ENCODE data around the gene ACKR2. TPM values are rescaled to one million over a fixed set of nuclear protein-coding genes. Genes with fewer than 3 reads are reported as not detected.
A peak's percentile ranks its signal among the peaks of the same experiment; 100 is the strongest.

The ACKR2 gene
- polyA plus RNA-seq, 1 donor (not counting 4 experiments of a cell fraction or from before 2014, with no cell fraction given): 0.22 TPM

DNA sequence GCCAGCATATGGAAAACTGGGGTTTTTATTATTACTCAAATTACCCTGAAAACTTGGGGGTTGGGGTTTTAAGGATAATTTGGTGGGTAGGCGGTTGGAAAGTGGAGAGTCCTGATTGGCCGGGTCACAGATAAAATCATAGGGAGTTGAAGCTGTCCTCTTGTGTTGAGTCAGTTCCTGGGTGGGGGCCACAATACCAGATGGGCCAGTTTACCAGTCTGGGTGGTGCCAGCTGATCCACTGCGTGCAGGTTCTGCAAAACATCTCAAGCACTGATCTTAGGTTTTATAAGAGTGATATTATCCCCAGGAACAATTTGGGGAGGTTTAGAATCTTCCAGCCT is 91.8 kb downstream of the ACKR2 start:
- Histone ChIP-seq H4K20me1 (ENCODE audit: control insufficient read depth, extremely low read depth, insufficient read depth, low read length) (no peaks in the 10 kb centered on the region), H3K9ac (ENCODE audit: control insufficient read depth, extremely low read depth, insufficient read depth, low read length) (no peak overlapping the region), H2AFZ (ENCODE audit: control insufficient read depth, low read length) (no peak overlapping the region), H3K36me3 (ENCODE audit: control insufficient read depth in 2 of 2, extremely low read depth in 1 of 2, insufficient read depth in 2 of 2, low read length in 2 of 2) (no peaks in the 10 kb centered on the region), H3K79me2 (ENCODE audit: control insufficient read depth, insufficient read depth, low read length) (no peaks in the 10 kb centered on the region), H3K27me3 (ENCODE audit: control insufficient read depth, extremely low read depth, insufficient read depth, low read length) (peaks cover 11% of the 10 kb centered on the region), H3K9me1 (ENCODE audit: control insufficient read depth, extremely low read depth, insufficient read depth, low read length) (no peaks in the 10 kb centered on the region), H3K4me1 (ENCODE audit: control insufficient read depth, extremely low read depth, insufficient read depth, low read length) (peaks cover 13% of the 10 kb centered on the region), H3K4me3 (ENCODE audit: control insufficient read depth in 2 of 3, extremely low read depth in 1 of 3, insufficient read depth in 2 of 3, low read depth in 1 of 3, low read length in 3 of 3) (no peak overlapping the region), H3K4me2 (ENCODE audit: control insufficient read depth, extremely low read depth, insufficient read depth, low read depth, low read length) (peak overlapping the region; percentile 15), H3K9me3 (ENCODE audit: control insufficient read depth, low read depth, low read length) (no peaks in the 10 kb centered on the region), H3K27ac (ENCODE audit: control insufficient read depth, insufficient read depth, low read length) (no peak overlapping the region)
- DNase-seq (ENCODE audit: low read depth, low spot score): no peak
- no peak for FAIRE-seq
- TF ChIP-seq, protein P1, sequence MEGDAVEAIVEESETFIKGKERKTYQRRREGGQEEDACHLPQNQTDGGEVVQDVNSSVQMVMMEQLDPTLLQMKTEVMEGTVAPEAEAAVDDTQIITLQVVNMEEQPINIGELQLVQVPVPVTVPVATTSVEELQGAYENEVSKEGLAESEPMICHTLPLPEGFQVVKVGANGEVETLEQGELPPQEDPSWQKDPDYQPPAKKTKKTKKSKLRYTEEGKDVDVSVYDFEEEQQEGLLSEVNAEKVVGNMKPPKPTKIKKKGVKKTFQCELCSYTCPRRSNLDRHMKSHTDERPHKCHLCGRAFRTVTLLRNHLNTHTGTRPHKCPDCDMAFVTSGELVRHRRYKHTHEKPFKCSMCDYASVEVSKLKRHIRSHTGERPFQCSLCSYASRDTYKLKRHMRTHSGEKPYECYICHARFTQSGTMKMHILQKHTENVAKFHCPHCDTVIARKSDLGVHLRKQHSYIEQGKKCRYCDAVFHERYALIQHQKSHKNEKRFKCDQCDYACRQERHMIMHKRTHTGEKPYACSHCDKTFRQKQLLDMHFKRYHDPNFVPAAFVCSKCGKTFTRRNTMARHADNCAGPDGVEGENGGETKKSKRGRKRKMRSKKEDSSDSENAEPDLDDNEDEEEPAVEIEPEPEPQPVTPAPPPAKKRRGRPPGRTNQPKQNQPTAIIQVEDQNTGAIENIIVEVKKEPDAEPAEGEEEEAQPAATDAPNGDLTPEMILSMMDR (optimal IDR thresholded peaks at IDR 0.05 in 1 of 3, IDR thresholded peaks at IDR 0.05 in 1 of 3, conservative IDR thresholded peaks at IDR 0.05 in 1 of 3; ENCODE audit: extremely low read depth in 1 of 3, insufficient read depth in 2 of 3, low read length in 3 of 3): no peak
- no peak for TF ChIP-seq EZH2 (IDR thresholded peaks at IDR 0.05; ENCODE audit: low read length)
- dilution Hi-C loops (cut with MboI; ENCODE audit: extremely low pct_ligation_motif_present, low sequenced_read_pairs): no loop called here

DNA sequence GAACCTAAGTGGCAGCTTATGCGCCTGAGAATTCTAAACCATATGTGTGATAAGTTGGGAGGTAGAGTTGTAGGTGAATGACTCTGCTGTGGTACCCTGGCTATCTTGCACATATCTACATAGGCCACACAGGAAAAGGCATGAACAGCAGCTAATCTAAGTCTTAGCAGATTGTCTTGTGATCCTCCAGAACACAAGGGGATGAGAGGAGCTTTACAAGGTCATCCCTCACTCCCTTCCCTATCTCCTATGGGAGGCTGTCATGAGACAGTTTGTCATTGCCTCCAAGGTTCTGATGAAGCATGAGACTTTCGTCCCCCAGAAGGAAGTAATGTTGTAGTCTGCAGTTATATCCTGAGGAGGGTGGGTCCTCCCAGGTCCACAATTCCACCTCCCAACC is 93.0 kb downstream of the ACKR2 start:
- no peaks in the 10 kb centered on the region for H3K79me2 ChIP-seq (ENCODE audit: control insufficient read depth, insufficient read depth, low read length)
- no peaks in the 10 kb centered on the region for H4K20me1 ChIP-seq (ENCODE audit: control insufficient read depth, extremely low read depth, insufficient read depth, low read length)
- H3K9me3 ChIP-seq (ENCODE audit: control insufficient read depth, low read depth, low read length): no peaks in the 10 kb centered on the region
- peaks cover 19% of the 10 kb centered on the region for H3K4me1 ChIP-seq (ENCODE audit: control insufficient read depth, extremely low read depth, insufficient read depth, low read length)
- FAIRE-seq: no peak
- H3K27ac ChIP-seq (ENCODE audit: control insufficient read depth, insufficient read depth, low read length): no peak overlapping the region
- DNase-seq (ENCODE audit: low read depth, low spot score): no peak
- H3K9me1 ChIP-seq (ENCODE audit: control insufficient read depth, extremely low read depth, insufficient read depth, low read length): no peaks in the 10 kb centered on the region
- peaks cover 24% of the 10 kb centered on the region for H3K27me3 ChIP-seq (ENCODE audit: control insufficient read depth, extremely low read depth, insufficient read depth, low read length)
- H2AFZ ChIP-seq (ENCODE audit: control insufficient read depth, low read length): no peak overlapping the region
- no peak overlapping the region for H3K9ac ChIP-seq (ENCODE audit: control insufficient read depth, extremely low read depth, insufficient read depth, low read length)
- H3K4me2 ChIP-seq (ENCODE audit: control insufficient read depth, extremely low read depth, insufficient read depth, low read depth, low read length): no peak overlapping the region
- H3K4me3 ChIP-seq (ENCODE audit: control insufficient read depth in 2 of 3, extremely low read depth in 1 of 3, insufficient read depth in 2 of 3, low read depth in 1 of 3, low read length in 3 of 3): no peak overlapping the region
- TF ChIP-seq, protein P1 (optimal IDR thresholded peaks at IDR 0.05 in 1 of 3, IDR thresholded peaks at IDR 0.05 in 1 of 3, conservative IDR thresholded peaks at IDR 0.05 in 1 of 3; ENCODE audit: extremely low read depth in 1 of 3, insufficient read depth in 2 of 3, low read length in 3 of 3): no peak
- TF ChIP-seq EZH2 (IDR thresholded peaks at IDR 0.05; ENCODE audit: low read length): no peak
- dilution Hi-C loops (cut with MboI; ENCODE audit: extremely low pct_ligation_motif_present, low sequenced_read_pairs): no loop called here
- no peaks in the 10 kb centered on the region for H3K36me3 ChIP-seq (ENCODE audit: control insufficient read depth in 2 of 2, extremely low read depth in 1 of 2, insufficient read depth in 2 of 2, low read length in 2 of 2)

Measured in keratinocyte (primary cell).